Caco-2 (cell line): Measurements from ENCODE around the gene ARHGEF12. TPM values are rescaled to one million over a fixed set of nuclear protein-coding genes. Genes with fewer than 3 reads are reported as not detected.

ENCODE experiments used
- BruUV-seq: library from RNA; stranded (reverse); fragments of 400-500 nt; replicated peaks from 2 replicates; lab custom pipeline; 2021; lab: Mats Ljungman, UMichigan
- CTCF ChIA-PET: fragments of 300-600 bp; sonication (Branson Sonifier 250); formaldehyde crosslinking; loops from one replicate; lab custom pipeline; 2022; ENCODE audit warnings: antibody characterized with exemption; lab: Charles Lee
- POLR2A ChIA-PET: fragments of 300-600 bp; sonication (Branson Sonifier 250); formaldehyde crosslinking; loops from one replicate; lab custom pipeline; 2022; ENCODE audit warnings: antibody characterized with exemption; lab: Charles Lee
- DNase-seq, 2 experiments: peaks; one replicate each; pipeline versions ENCODE4 v3.0.0 to v3.0.0-alpha.2; 2020 to 2022
- H3K27me3 ChIP-seq: replicated peaks from 2 replicates; pipeline ENCODE4 v1.6.0; 2011; ENCODE audit warnings: low read length; ENCODE audit not compliant: control insufficient read depth, insufficient read depth
- H3K36me3 ChIP-seq: 2 replicates; pipeline ENCODE4 v1.5.1; 2011; ENCODE audit warnings: low read length; ENCODE audit not compliant: control insufficient read depth, insufficient read depth
- H3K4me1 ChIP-seq: fragments of 250-450 bp; sonication (Bioruptor Pico); 2 replicates; pipeline ENCODE4 v1.5.1; 2020; ENCODE audit warnings: mild to moderate bottlenecking
- H3K4me3 ChIP-seq: 2 replicates; pipeline ENCODE4 v1.5.1; 2011; ENCODE audit warnings: low read depth, mild to moderate bottlenecking, control low read depth, low read length
- H3K9me3 ChIP-seq: fragments of 250-450 bp; sonication (Bioruptor Pico); 2 replicates; pipeline ENCODE4 v1.5.1; 2020; ENCODE audit warnings: mild to moderate bottlenecking, moderate library complexity
- H3K27ac Mint-ChIP-seq: one replicate; pipeline ENCODE4 v1.8.0; 2022; ENCODE audit warnings: mixed read lengths; ENCODE audit not compliant: unreplicated experiment
- H3K27me3 Mint-ChIP-seq: one replicate; pipeline ENCODE4 v1.8.0; 2022; ENCODE audit warnings: mixed read lengths; ENCODE audit not compliant: insufficient read depth, unreplicated experiment
- H3K36me3 Mint-ChIP-seq: one replicate; pipeline ENCODE4 v1.8.0; 2022; ENCODE audit warnings: mild to moderate bottlenecking, mixed read lengths; ENCODE audit not compliant: insufficient read depth, unreplicated experiment
- H3K4me1 Mint-ChIP-seq: one replicate; pipeline ENCODE4 v1.8.0; 2022; ENCODE audit warnings: low read depth, mixed read lengths; ENCODE audit not compliant: unreplicated experiment
- H3K4me3 Mint-ChIP-seq: one replicate; pipeline ENCODE4 v1.8.0; 2022; ENCODE audit warnings: mild to moderate bottlenecking, moderate library complexity, mixed read lengths; ENCODE audit not compliant: unreplicated experiment
- H3K9me3 Mint-ChIP-seq: one replicate; pipeline ENCODE4 v1.8.0; 2022; ENCODE audit warnings: mixed read lengths; ENCODE audit not compliant: unreplicated experiment
- CTCF ChIP-seq, 2 experiments: fragments of 200-600 bp in 1 of 2; IDR thresholded peaks; 1 replicate in 1 of 2; 2 replicates in 1 of 2; pipeline versions ENCODE4 v1.5.1 to v1.8.0; 2011 to 2022; ENCODE audit warnings: antibody characterized with exemption in 1 of 2, control low read depth in 1 of 2, inconsistent platforms in 1 of 2, low read depth in 1 of 2, low read length in 1 of 2, mild to moderate bottlenecking in 1 of 2, moderate library complexity in 1 of 2; ENCODE audit not compliant: insufficient read depth in 1 of 2, severe bottlenecking in 1 of 2, unreplicated experiment in 1 of 2
- intact Hi-C: fragments of 100-400 bp; cut with micrococcal nuclease; formaldehyde crosslinking; loops from one replicate; pipeline ENCODE4 v1.10.0; 2022; ENCODE audit not compliant: unreplicated experiment
- total RNA-seq: library from RNA; stranded (reverse); gene quantifications from 2 replicates; pipeline ENCODE4 v1.2.3, GENCODE V29; 2022

Gene ARHGEF12
- total RNA-seq, 1 experiment from 2014 or later = 89.3 TPM

- DNase-seq = peak in 1 of 2 experiments; percentile 29
- BruUV-seq = TSS peak; percentile 19
- peak overlapping the region; percentile 98 for H3K4me3 Mint-ChIP-seq
- H3K9me3 Mint-ChIP-seq = no peaks in the 10 kb centered on the region
- ChIA-PET CTCF (interaction anchor here (0.7 to 1.6 kb wide), 2 partner anchors 32 to 35 kb away, joined by 3 to 5 read pairs; no protein-coding TSS in a partner anchor), POLR2A (interaction anchor here (0.7 to 0.8 kb wide), 2 partner anchors 10 to 39 kb away, joined by 3 read pairs; no protein-coding TSS in a partner anchor)
- H3K4me3 ChIP-seq = peak overlapping the region; percentile 89
- H3K36me3 ChIP-seq = no peaks in the 10 kb centered on the region
- H3K27me3 Mint-ChIP-seq = no peaks in the 10 kb centered on the region
- no peaks in the 10 kb centered on the region for H3K27me3 ChIP-seq
- no peaks in the 10 kb centered on the region; the same call in 1 of the 2 replicates for H3K9me3 ChIP-seq
- peaks cover 13% of the 10 kb centered on the region for H3K36me3 Mint-ChIP-seq
- intact Hi-C loops = loop anchor here (2.0 to 5.0 kb wide), 4 partner anchors 55 to 615 kb away; no protein-coding TSS in a partner anchor
- peaks cover 18% of the 10 kb centered on the region for H3K4me1 ChIP-seq
- no peak for TF ChIP-seq CTCF (IDR thresholded peaks at IDR 0.05; ENCODE audit: insufficient read depth in 1 of 2, low read depth in 1 of 2, low read length in 1 of 2, severe bottlenecking in 1 of 2, unreplicated experiment in 1 of 2)
- H3K4me1 Mint-ChIP-seq = peaks cover 32% of the 10 kb centered on the region
- peak overlapping the region; percentile 85 for H3K27ac Mint-ChIP-seq
Observed at GRCh38 chr11:120337355-120338106, 1.3 kb downstream of the ARHGEF12 start.

- no peak for TF ChIP-seq CTCF (IDR thresholded peaks at IDR 0.05; ENCODE audit: insufficient read depth in 1 of 2, low read depth in 1 of 2, low read length in 1 of 2, severe bottlenecking in 1 of 2, unreplicated experiment in 1 of 2)
- no peaks in the 10 kb centered on the region for H3K36me3 ChIP-seq
- no peak for DNase-seq
- Mint-ChIP-seq H3K4me1 (peaks cover 32% of the 10 kb centered on the region), H3K9me3 (no peaks in the 10 kb centered on the region), H3K4me3 (peak overlapping the region; percentile 98), H3K36me3 (peaks cover 13% of the 10 kb centered on the region), H3K27me3 (no peaks in the 10 kb centered on the region), H3K27ac (peak overlapping the region; percentile 85)
- no peaks in the 10 kb centered on the region; the same call in 1 of the 2 replicates for H3K9me3 ChIP-seq
- POLR2A ChIA-PET = interaction anchor here (0.8 kb wide), 1 partner anchor 39 kb away, joined by 3 read pairs; no protein-coding TSS in a partner anchor
- H3K4me1 ChIP-seq = peaks cover 20% of the 10 kb centered on the region
- H3K4me3 ChIP-seq = peak overlapping the region; percentile 89
- no TSS peak for BruUV-seq
- no peaks in the 10 kb centered on the region for H3K27me3 ChIP-seq
- CTCF ChIA-PET = interaction anchor here (0.7 to 1.6 kb wide), 2 partner anchors 31 to 35 kb away, joined by 3 to 5 read pairs; no protein-coding TSS in a partner anchor
- intact Hi-C loops = loop anchor here (5.0 kb wide), 2 partner anchors 84 to 614 kb away; no protein-coding TSS in a partner anchor
Observed at GRCh38 chr11:120338107-120338933, 2.1 kb downstream of the ARHGEF12 start.
